Measurements from ENCODE around the gene BRSK2. TPM values are rescaled to one million over a fixed set of nuclear protein-coding genes. Genes with fewer than 3 reads are reported as not detected.
A peak's percentile ranks its signal among the peaks of the same experiment; 100 is the strongest.

Gene BRSK2
- total and polyA plus RNA-seq, 9 of the 15 experiments (the other 6 are each of a cell fraction or from before 2014, with no cell fraction given), result 0.06 to 0.52 (median 0.18) TPM; not detected in 5

- Histone ChIP-seq H3K27ac (ENCODE audit: extremely low read depth, low read depth, low read length) (no peak overlapping the region), H3K9me1 (ENCODE audit: control insufficient read depth, insufficient read depth, low read length) (no peaks in the 10 kb centered on the region), H3K9me3 (replicated peaks; ENCODE audit: control insufficient read depth, insufficient read depth, low read depth, low read length) (no peaks in the 10 kb centered on the region), H4K20me1 (replicated peaks; ENCODE audit: control insufficient read depth, insufficient read depth, low read length) (0 out of 2 replicates have a peak, but pooled peaks cover 11% of the 10 kb centered on the region), H3K9ac (ENCODE audit: insufficient read depth in 1 of 2, low read depth in 2 of 2, low read length in 2 of 2) (no peak overlapping the region), H3K27me3 (ENCODE audit: control insufficient read depth in 2 of 2, insufficient read depth in 2 of 2, low read length in 2 of 2) (no peaks in the 10 kb centered on the region), H2AFZ (ENCODE audit: low read depth, low read length) (no peak overlapping the region), H3K79me2 (ENCODE audit: control insufficient read depth, insufficient read depth, low read length) (no peaks in the 10 kb centered on the region), H3K4me2 (ENCODE audit: insufficient read depth, low read length) (no peak overlapping the region), H3K4me1 (replicated peaks in 1 of 2; ENCODE audit: control insufficient read depth in 2 of 2, insufficient read depth in 2 of 2, low read length in 2 of 2) (peaks cover 0 to 27% of the 10 kb centered on the region in 2 experiments; a peak in 2 of 5 replicates), H3K36me3 (ENCODE audit: control insufficient read depth, insufficient read depth, low read length) (peaks cover 3% of the 10 kb centered on the region; the same call in 1 of the 3 replicates), H3K4me3 (no peak overlapping the region)
- no peak for DNase-seq (ENCODE audit: extremely low read depth in 1 of 4, low spot score in 3 of 4)
- CTCF ChIA-PET (ENCODE audit: low intra/inter-chr PET ratio), result no interaction called here
- no peak for ATAC-seq
- no peak for FAIRE-seq
- 64% methylated on average over 13 of the region's 19 CpGs for whole genome bisulfite sequencing (ENCODE audit: insufficient coverage, low coverage, missing lambda C conversion rate)
- intact Hi-C loops (cut with micrococcal nuclease) (no loop called here), in situ Hi-C loops (cut with MboI) (no loop called here)
- POLR2A ChIA-PET, result no interaction called here
- TSS peak; percentile 50 for BruUV-seq (replicated peaks)
- TF ChIP-seq DACH1 (IDR thresholded peaks at IDR 0.05; ENCODE audit: partially characterized antibody) (no peak), RFX1 (IDR thresholded peaks at IDR 0.05) (no peak), TRIM25 (IDR thresholded peaks at IDR 0.05; ENCODE audit: borderline replicate concordance) (no peak), NFE2L1 (tag; IDR thresholded peaks at IDR 0.05; ENCODE audit: borderline replicate concordance, low read depth) (no peak), CBX8 (IDR thresholded peaks at IDR 0.05; ENCODE audit: borderline replicate concordance, extremely low read depth, low read depth, low read length, poor library complexity, severe bottlenecking) (no peak), FOXK2 (conservative IDR thresholded peaks at IDR 0.05 in 1 of 2, IDR thresholded peaks at IDR 0.05 in 1 of 2; ENCODE audit: low read depth in 2 of 2) (no peak), CBX3 (IDR thresholded peaks at IDR 0.05; ENCODE audit: borderline replicate concordance in 1 of 2, low read length in 2 of 2) (no peak), FOXA1 (IDR thresholded peaks at IDR 0.05; ENCODE audit: borderline replicate concordance) (no peak), BCL6 (CRISPR knock-in tag; IDR thresholded peaks at IDR 0.05) (no peak), TAF15 (IDR thresholded peaks at IDR 0.05; ENCODE audit: low read depth, low read length) (no peak), SMC3 (conservative IDR thresholded peaks at IDR 0.05; ENCODE audit: insufficient read depth, low read depth, low read length) (no peak), ZBTB5 (IDR thresholded peaks at IDR 0.05) (no peak), PRMT5 (CRISPR knock-in tag; IDR thresholded peaks at IDR 0.05) (no peak)
- TF ChIP-seq, protein P1, sequence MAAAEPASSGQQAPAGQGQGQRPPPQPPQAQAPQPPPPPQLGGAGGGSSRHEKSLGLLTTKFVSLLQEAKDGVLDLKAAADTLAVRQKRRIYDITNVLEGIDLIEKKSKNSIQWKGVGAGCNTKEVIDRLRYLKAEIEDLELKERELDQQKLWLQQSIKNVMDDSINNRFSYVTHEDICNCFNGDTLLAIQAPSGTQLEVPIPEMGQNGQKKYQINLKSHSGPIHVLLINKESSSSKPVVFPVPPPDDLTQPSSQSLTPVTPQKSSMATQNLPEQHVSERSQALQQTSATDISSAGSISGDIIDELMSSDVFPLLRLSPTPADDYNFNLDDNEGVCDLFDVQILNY (CRISPR knock-in tag; IDR thresholded peaks at IDR 0.05), result no peak
- TF ChIP-seq, protein P2, sequence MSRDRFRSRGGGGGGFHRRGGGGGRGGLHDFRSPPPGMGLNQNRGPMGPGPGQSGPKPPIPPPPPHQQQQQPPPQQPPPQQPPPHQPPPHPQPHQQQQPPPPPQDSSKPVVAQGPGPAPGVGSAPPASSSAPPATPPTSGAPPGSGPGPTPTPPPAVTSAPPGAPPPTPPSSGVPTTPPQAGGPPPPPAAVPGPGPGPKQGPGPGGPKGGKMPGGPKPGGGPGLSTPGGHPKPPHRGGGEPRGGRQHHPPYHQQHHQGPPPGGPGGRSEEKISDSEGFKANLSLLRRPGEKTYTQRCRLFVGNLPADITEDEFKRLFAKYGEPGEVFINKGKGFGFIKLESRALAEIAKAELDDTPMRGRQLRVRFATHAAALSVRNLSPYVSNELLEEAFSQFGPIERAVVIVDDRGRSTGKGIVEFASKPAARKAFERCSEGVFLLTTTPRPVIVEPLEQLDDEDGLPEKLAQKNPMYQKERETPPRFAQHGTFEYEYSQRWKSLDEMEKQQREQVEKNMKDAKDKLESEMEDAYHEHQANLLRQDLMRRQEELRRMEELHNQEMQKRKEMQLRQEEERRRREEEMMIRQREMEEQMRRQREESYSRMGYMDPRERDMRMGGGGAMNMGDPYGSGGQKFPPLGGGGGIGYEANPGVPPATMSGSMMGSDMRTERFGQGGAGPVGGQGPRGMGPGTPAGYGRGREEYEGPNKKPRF (IDR thresholded peaks at IDR 0.05; ENCODE audit: low read depth, low read length), result no peak
Observed at GRCh38 chr11:1469287-1469910, 79.7 kb downstream of the BRSK2 start.

All from K562 (cell line).